SU-DHL-6 (cell line): ENCODE results near the gene CFAP43.

ENCODE experiments used
- H2AFZ ChIP-seq: fragments of 200-600 bp; sonication (generic); 2 replicates; pipeline ENCODE4 v1.6.1; 2014; ENCODE audit warnings: low read depth, mild to moderate bottlenecking, moderate library complexity, mixed read lengths, antibody characterized with exemption, low read length; ENCODE audit not compliant: severe bottlenecking
- H3F3A ChIP-seq: fragments of 200-600 bp; shearing (Covaris generic); 2 replicates; pipeline ENCODE4 v1.6.0; 2016; ENCODE audit warnings: antibody characterized with exemption, mild to moderate bottlenecking; ENCODE audit not compliant: insufficient read depth
- H3K27ac ChIP-seq: fragments of 200-600 bp; sonication (generic); 2 replicates; pipeline ENCODE4 v1.5.1; 2016; ENCODE audit warnings: low read depth, mild to moderate bottlenecking, low read length, moderate library complexity, mixed read lengths
- H3K27me3 ChIP-seq: fragments of 200-600 bp; sonication (generic), shearing (Covaris generic); 2 replicates; pipeline ENCODE4 v1.6.0; 2014; ENCODE audit warnings: mild to moderate bottlenecking, low read length
- H3K36me3 ChIP-seq: fragments of 200-600 bp; sonication (generic); 2 replicates; pipeline ENCODE4 v1.6.1; 2014; ENCODE audit warnings: mild to moderate bottlenecking, low read length, mixed read lengths
- H3K4me2 ChIP-seq: fragments of 300-600, 200-600 bp; shearing (Covaris generic), sonication (generic); 2 replicates; pipeline ENCODE4 v1.6.0; 2014; ENCODE audit warnings: low read length, low read depth, mild to moderate bottlenecking; ENCODE audit not compliant: poor library complexity, severe bottlenecking
- H3K4me3 ChIP-seq: fragments of 200-600 bp; sonication (generic); 2 replicates; pipeline ENCODE4 v1.5.1; 2014; ENCODE audit warnings: antibody characterized with exemption, low read length, mild to moderate bottlenecking, mixed read lengths; ENCODE audit not compliant: insufficient read depth, poor library complexity, severe bottlenecking
- H3K79me2 ChIP-seq: fragments of 200-600 bp; sonication (generic); 2 replicates; pipeline ENCODE4 v1.6.1; 2014; ENCODE audit warnings: mild to moderate bottlenecking, low read length, moderate library complexity; ENCODE audit not compliant: insufficient read depth
- H3K9ac ChIP-seq: fragments of 200-600 bp; sonication (generic); 2 replicates; pipeline ENCODE4 v1.7.0; 2014; ENCODE audit warnings: mild to moderate bottlenecking, low read length
- H3K9me2 ChIP-seq: fragments of 200-600 bp; sonication (generic); replicated peaks from 2 replicates; pipeline ENCODE4 v1.6.1; 2014; ENCODE audit warnings: low read length; ENCODE audit not compliant: insufficient read depth
- H3K9me3 ChIP-seq: fragments of 200-600 bp; sonication (generic); 2 replicates; pipeline ENCODE4 v1.6.1; 2014; ENCODE audit warnings: low read length, mixed read lengths; ENCODE audit not compliant: insufficient read depth
- H4K20me1 ChIP-seq: fragments of 200-600 bp; sonication (generic); 2 replicates; pipeline ENCODE4 v1.6.1; 2014; ENCODE audit warnings: low read depth, mild to moderate bottlenecking, antibody characterized with exemption, low read length, moderate library complexity, mixed read lengths
- EZH2phosphoT487 ChIP-seq: fragments of 200-600 bp; sonication (generic), shearing (Covaris generic); conservative IDR thresholded peaks from 2 replicates; pipeline ENCODE4 v1.6.1; 2018; ENCODE audit warnings: mild to moderate bottlenecking, antibody characterized with exemption, low read length, moderate library complexity, mixed read lengths
- TF ChIP-seq, protein P1 (sequence below): fragments of 200-600 bp; sonication (generic); IDR thresholded peaks from one replicate; pipeline ENCODE4 v1.5.1; 2017; ENCODE audit warnings: antibody characterized with exemption, mild to moderate bottlenecking, low read length, moderate library complexity; ENCODE audit not compliant: insufficient read depth, poor library complexity, severe bottlenecking

CFAP43 gene

DNA sequence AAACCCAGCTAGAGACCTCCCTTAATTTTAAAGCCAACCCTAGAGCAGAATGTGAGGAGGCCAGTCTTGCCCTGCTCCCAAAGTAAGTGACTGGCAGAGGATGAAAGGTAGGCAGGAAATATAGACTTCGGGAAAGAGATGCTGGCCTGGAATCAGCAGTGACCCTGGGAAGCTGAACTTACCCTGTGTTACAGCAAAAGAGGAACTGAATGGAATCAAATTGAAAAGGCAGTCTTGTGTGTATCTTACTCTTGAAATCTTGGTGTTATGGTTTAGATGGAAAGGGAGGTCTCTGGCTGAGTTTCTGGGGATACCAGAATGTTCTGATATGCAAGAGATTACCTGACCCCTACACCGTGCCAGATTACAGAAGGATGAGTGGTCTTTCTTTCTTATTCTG is 7.9 kb upstream of the CFAP43 start:
- no peaks in the 10 kb centered on the region for H3F3A ChIP-seq
- no peak overlapping the region for H2AFZ ChIP-seq
- no peaks in the 10 kb centered on the region for H4K20me1 ChIP-seq
- no peak overlapping the region for H3K27ac ChIP-seq
- H3K27me3 ChIP-seq = no peaks in the 10 kb centered on the region
- H3K36me3 ChIP-seq = no peaks in the 10 kb centered on the region
- H3K9me3 ChIP-seq = 0 out of 2 replicates have a peak, but pooled peaks cover 8% of the 10 kb centered on the region
- no peak overlapping the region for H3K9ac ChIP-seq
- no peaks in the 10 kb centered on the region for H3K79me2 ChIP-seq
- TF ChIP-seq EZH2phosphoT487 = no peak
- TF ChIP-seq, protein P1, sequence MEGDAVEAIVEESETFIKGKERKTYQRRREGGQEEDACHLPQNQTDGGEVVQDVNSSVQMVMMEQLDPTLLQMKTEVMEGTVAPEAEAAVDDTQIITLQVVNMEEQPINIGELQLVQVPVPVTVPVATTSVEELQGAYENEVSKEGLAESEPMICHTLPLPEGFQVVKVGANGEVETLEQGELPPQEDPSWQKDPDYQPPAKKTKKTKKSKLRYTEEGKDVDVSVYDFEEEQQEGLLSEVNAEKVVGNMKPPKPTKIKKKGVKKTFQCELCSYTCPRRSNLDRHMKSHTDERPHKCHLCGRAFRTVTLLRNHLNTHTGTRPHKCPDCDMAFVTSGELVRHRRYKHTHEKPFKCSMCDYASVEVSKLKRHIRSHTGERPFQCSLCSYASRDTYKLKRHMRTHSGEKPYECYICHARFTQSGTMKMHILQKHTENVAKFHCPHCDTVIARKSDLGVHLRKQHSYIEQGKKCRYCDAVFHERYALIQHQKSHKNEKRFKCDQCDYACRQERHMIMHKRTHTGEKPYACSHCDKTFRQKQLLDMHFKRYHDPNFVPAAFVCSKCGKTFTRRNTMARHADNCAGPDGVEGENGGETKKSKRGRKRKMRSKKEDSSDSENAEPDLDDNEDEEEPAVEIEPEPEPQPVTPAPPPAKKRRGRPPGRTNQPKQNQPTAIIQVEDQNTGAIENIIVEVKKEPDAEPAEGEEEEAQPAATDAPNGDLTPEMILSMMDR = no peak
- H3K9me2 ChIP-seq = no peaks in the 10 kb centered on the region
- H3K4me2 ChIP-seq = no peak overlapping the region
- H3K4me3 ChIP-seq = no peak overlapping the region

DNA sequence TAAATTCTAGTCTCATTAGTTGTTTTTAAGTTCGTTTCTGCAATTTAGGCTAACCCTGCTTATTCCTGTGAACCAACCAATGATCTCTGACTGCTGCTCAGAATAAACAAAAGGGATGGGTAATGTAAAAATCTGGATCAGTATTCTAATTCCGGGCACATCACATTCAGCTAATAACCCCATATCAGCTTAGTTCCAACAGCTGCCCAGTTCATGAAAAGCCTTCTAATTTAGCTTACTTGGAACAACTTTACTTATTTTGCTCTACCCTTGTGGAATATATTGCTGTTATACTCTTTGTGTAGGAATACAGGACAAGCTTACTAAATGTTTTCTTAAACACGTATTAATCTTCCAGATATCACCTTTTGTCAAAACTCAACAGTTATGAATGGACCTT is 3.6 kb upstream of the CFAP43 start:
- H3K27ac ChIP-seq = no peak overlapping the region
- H3K9me2 ChIP-seq = no peaks in the 10 kb centered on the region
- H3K79me2 ChIP-seq = no peaks in the 10 kb centered on the region
- H3K9ac ChIP-seq = no peak overlapping the region
- H2AFZ ChIP-seq = no peak overlapping the region
- no peaks in the 10 kb centered on the region for H3K27me3 ChIP-seq
- H3K4me3 ChIP-seq = no peak overlapping the region
- peaks cover 24% of the 10 kb centered on the region; the same call in 1 of the 2 replicates for H3K9me3 ChIP-seq
- H3F3A ChIP-seq = no peaks in the 10 kb centered on the region
- no peak for TF ChIP-seq EZH2phosphoT487
- TF ChIP-seq, protein P1 = no peak
- H3K36me3 ChIP-seq = no peaks in the 10 kb centered on the region
- no peaks in the 10 kb centered on the region for H4K20me1 ChIP-seq
- H3K4me2 ChIP-seq = no peak overlapping the region

GRCh38 chr10:104234934-104235333 is 2.8 kb upstream of the CFAP43 start:
- no peak overlapping the region for H2AFZ ChIP-seq
- no peak overlapping the region for H3K4me2 ChIP-seq
- no peak overlapping the region for H3K9ac ChIP-seq
- H3K9me3 ChIP-seq = peaks cover 24% of the 10 kb centered on the region; the same call in 1 of the 2 replicates
- H3K36me3 ChIP-seq = no peaks in the 10 kb centered on the region
- no peaks in the 10 kb centered on the region for H3K79me2 ChIP-seq
- H3K27ac ChIP-seq = no peak overlapping the region
- H3K9me2 ChIP-seq = no peaks in the 10 kb centered on the region
- no peaks in the 10 kb centered on the region for H3K27me3 ChIP-seq
- no peak overlapping the region for H3K4me3 ChIP-seq
- H4K20me1 ChIP-seq = no peaks in the 10 kb centered on the region
- no peaks in the 10 kb centered on the region for H3F3A ChIP-seq
- TF ChIP-seq EZH2phosphoT487 = no peak
- TF ChIP-seq, protein P1 = no peak

DNA sequence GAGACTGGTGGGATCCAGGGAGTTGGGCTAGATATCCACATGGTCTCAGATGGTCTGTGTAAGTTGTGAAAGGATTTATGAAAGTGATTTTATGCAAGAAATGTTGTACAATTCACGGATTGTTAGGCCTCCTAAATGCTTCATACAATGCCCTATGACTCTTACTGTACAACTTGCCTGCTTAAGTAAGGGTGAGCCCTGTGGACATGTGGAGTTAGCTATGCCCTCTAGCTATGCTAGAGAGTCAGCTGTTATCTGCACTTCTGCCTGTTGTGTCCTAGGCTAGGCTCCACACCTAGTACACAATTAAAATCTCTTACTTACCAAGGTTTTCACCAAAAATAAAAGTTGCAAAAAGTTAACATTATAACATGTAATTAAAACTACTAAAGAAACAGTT is 1.7 kb upstream of the CFAP43 start:
- H3K4me2 ChIP-seq = no peak overlapping the region
- no peak overlapping the region for H2AFZ ChIP-seq

More for the DNA sequence above, 1.7 kb upstream of the CFAP43 start:
- H3K79me2 ChIP-seq = no peaks in the 10 kb centered on the region
- no peaks in the 10 kb centered on the region for H3F3A ChIP-seq
- H4K20me1 ChIP-seq = no peaks in the 10 kb centered on the region
- no peak overlapping the region for H3K9ac ChIP-seq
- no peaks in the 10 kb centered on the region for H3K27me3 ChIP-seq
- H3K4me3 ChIP-seq = no peak overlapping the region
- no peaks in the 10 kb centered on the region for H3K36me3 ChIP-seq
- TF ChIP-seq, protein P1 = no peak
- no peak for TF ChIP-seq EZH2phosphoT487
- no peaks in the 10 kb centered on the region for H3K9me2 ChIP-seq
- H3K9me3 ChIP-seq = peaks cover 24% of the 10 kb centered on the region; the same call in 1 of the 2 replicates
- H3K27ac ChIP-seq = no peak overlapping the region
